Pancreas (tissue), 10 donors: Measurements from ENCODE around the gene PHKG2. TPM values are rescaled to one million over a fixed set of nuclear protein-coding genes. Genes with fewer than 3 reads are reported as not detected.

Source experiments
- ATAC-seq, 4 donors: fragments of 200-7000 bp; cut with Tn5 transposase; one replicate each; pipeline versions ENCODE4 v1.8.0 to v1.9.1; 2020; ENCODE audit warnings: mild to moderate bottlenecking in 4 of 4, moderate library complexity in 4 of 4
- DNase-seq, 6 donors: peaks; one replicate each; pipeline ENCODE4 v3.0.0-alpha.2; 2020
- FAIRE-seq: peaks from 2 replicates; lab custom pipeline; 2012; peaks lifted over from hg19 to GRCh38; lab: Jason Lieb, UNC
- H3K27ac ChIP-seq, 4 donors: fragments of 200-600 bp; sonication (generic); 1 replicate in 3 of 4; 2 replicates in 1 of 4; pipeline versions ENCODE4 v1.5.0 to v1.8.0; 2020
- H3K27me3 ChIP-seq, 4 donors: fragments of 200-600 bp; one replicate each; pipeline ENCODE4 v1.8.0; 2021
- H3K36me3 ChIP-seq, 3 donors: fragments of 200-600 bp; sonication (generic) in 1 of 3; one replicate each; pipeline versions ENCODE4 v1.5.0 to v1.8.0; 2020 to 2021
- H3K4me1 ChIP-seq, 3 donors: fragments of 200-600 bp; one replicate each; pipeline ENCODE4 v1.8.0; 2021
- H3K4me3 ChIP-seq, 4 donors: fragments of 200-600 bp; sonication (generic) in 2 of 4; one replicate each; pipeline versions ENCODE4 v1.5.0 to v1.8.0; 2020 to 2021
- H3K9me3 ChIP-seq, 4 donors: fragments of 200-600 bp; one replicate each; pipeline ENCODE4 v1.8.0; 2021
- CTCF ChIP-seq, 4 donors: fragments of 200-600 bp; sonication (generic) in 3 of 4; IDR thresholded peaks; one replicate each; pipeline versions ENCODE4 v1.5.0 to v1.8.0; 2021; ENCODE audit warnings: antibody characterized with exemption in 4 of 4
- WGBS, 2 donors: extraction: QIAGEN DNeasy Blood & Tissue Kit; methylation state at CpG; one replicate each; pipeline ENCODE4 v1.1.7; 2013; 5-methylcytosine and 5-hydroxymethylcytosine counted together
- intact Hi-C, 3 donors: fragments of 100-400 bp; cut with DNase I; formaldehyde crosslinking; loops; one replicate each; pipeline versions ENCODE4 v1.11.1 to v1.14.2; 2022
- polyA plus RNA-seq, 2 donors: library from polyadenylated mRNA; stranded (reverse); fragments of 200-250 nt; gene quantifications; one replicate each; pipeline ENCODE4 v1.2.3, GENCODE V29; 2013
- total RNA-seq, 6 donors: library from RNA; stranded (reverse); fragmentation: NEBNext Ultra II Directional in 4 of 6; extraction: Animal tissue kit (Norgen Biotek cat#: 25700) in 4 of 6; gene quantifications; one replicate each; pipeline versions ENCODE4 v1.2.1 to v1.2.4, GENCODE V29; 2021 to 2023
- donor health status: healthy with polysubstance abuse.
- donor health status: DM: no; HTN: no; CAD: no; lungs with moderate emphysema.
- donor health status: DM: no; HTN: no; CAD: no.
- donor health status: control.
- donor health status: control.
- donor health status: Bipolar disorder and iron deficiency.
- donor health status: DM: yes; HTN: yes; CAD: no.
- donor health status: DM: no; HTN: no; CAD: no.
- donor health status: DM: no; HTN: no; CAD: no.
- donor health status: DM: yes; HTN: yes; CAD: no.

PHKG2 gene
- total and polyA plus RNA-seq, 8 donors, result 7.9 to 42.3 (median 11.4) TPM

GRCh38 chr16:30784215-30784614 lies 36.0 kb downstream of the PHKG2 start:
- ATAC-seq (no peak), DNase-seq (no peak), FAIRE-seq (no peak)
- Histone ChIP-seq H3K9me3 (no peaks in the 10 kb centered on the region), H3K27ac (no peak overlapping the region), H3K27me3 (no peaks in the 10 kb centered on the region), H3K36me3 (peaks cover 0 to 14% (median 6%) of the 10 kb centered on the region in 3 donors), H3K4me3 (no peak overlapping the region), H3K4me1 (peaks cover 0 to 6% (median 0%) of the 10 kb centered on the region in 3 donors)
- no peak for TF ChIP-seq CTCF (IDR thresholded peaks at IDR 0.05)
- intact Hi-C loops, result no loop called here
- WGBS, 2 donors, result 83% methylated on average over 18 of the region's 18 CpGs

GRCh38 chr16:30785126-30786106 lies 37.2 kb downstream of the PHKG2 start:
- no peak overlapping the region for H3K27ac ChIP-seq
- 68 to 69% methylated on average over 7 of the region's 7 CpGs for WGBS, 2 donors
- ATAC-seq (no peak), DNase-seq (no peak), FAIRE-seq (no peak)
- H3K9me3 ChIP-seq, result no peaks in the 10 kb centered on the region
- TF ChIP-seq CTCF (IDR thresholded peaks at IDR 0.05), result no peak
- H3K4me3 ChIP-seq, result peak overlapping the region in 1 of 4 donors; percentile 97
- no peaks in the 10 kb centered on the region for H3K27me3 ChIP-seq
- H3K4me1 ChIP-seq, result peaks cover 0 to 6% (median 0%) of the 10 kb centered on the region in 3 donors
- intact Hi-C loops, result no loop called here
- peaks cover 0 to 14% (median 6%) of the 10 kb centered on the region in 3 donors for H3K36me3 ChIP-seq

GRCh38 chr16:30786115-30786935 lies 38.1 kb downstream of the PHKG2 start:
- DNase-seq, result peak in 3 of 6 donors; percentile 27 to 81 (median 51)
- H3K27me3 ChIP-seq, result no peaks in the 10 kb centered on the region
- H3K36me3 ChIP-seq, result peaks cover 0 to 14% (median 6%) of the 10 kb centered on the region in 3 donors
- no peak for TF ChIP-seq CTCF (IDR thresholded peaks at IDR 0.05)
- no peaks in the 10 kb centered on the region for H3K9me3 ChIP-seq
- H3K4me1 ChIP-seq, result peaks cover 0 to 6% (median 0%) of the 10 kb centered on the region in 3 donors
- no peak for FAIRE-seq
- peak overlapping the region; percentile 60 to 74 (median 70) for H3K27ac ChIP-seq
- H3K4me3 ChIP-seq, result peak overlapping the region; percentile 89 to 97 (median 94)
- intact Hi-C loops, result no loop called here
- 6 to 8% methylated on average over 39 to 57 of the region's 57 CpGs for WGBS, 2 donors
- peak; percentile 29 to 68 (median 59) for ATAC-seq

- H3K27me3 ChIP-seq, result no peaks in the 10 kb centered on the region
- no peaks in the 10 kb centered on the region for H3K9me3 ChIP-seq
- DNase-seq (peak; percentile 69 to 89 (median 71)), ATAC-seq (peak; percentile 87 to 94 (median 91)), FAIRE-seq (no peak)
- H3K4me1 ChIP-seq, result peaks cover 0 to 6% (median 0%) of the 10 kb centered on the region in 3 donors
- H3K36me3 ChIP-seq, result peaks cover 0 to 9% (median 6%) of the 10 kb centered on the region in 3 donors
- no peak for TF ChIP-seq CTCF (IDR thresholded peaks at IDR 0.05)
- peak within 1 kb of the TSS; percentile 60 to 74 (median 70) for H3K27ac ChIP-seq
- 0 to 1% methylated on average over 35 to 37 of the region's 37 CpGs for WGBS, 2 donors
- intact Hi-C loops, result no loop called here
- peak within 1 kb of the TSS; percentile 89 to 97 (median 94) for H3K4me3 ChIP-seq
These were observed 38.8 kb downstream of the PHKG2 start, which contains the start of gene ZNF629 for GRCh38 chr16:30786936-30787612. TSS of gene ZNF629 (minus strand) at chr16:30787205. CDS start at chr16:30784482, 2,723 bp downstream.
